Upper lobe of right lung (tissue), 1 donor: ENCODE data around the gene ACSF2. TPM values are rescaled to one million over a fixed set of nuclear protein-coding genes. Genes with fewer than 3 reads are reported as not detected.
"Not testable (repeated sequence)": the region's sequence is repeated elsewhere in the genome, so short reads cannot be mapped to it uniquely, and the experiment has no call there.

Source experiments
- ATAC-seq: fragments of 200-7000 bp; cut with Tn5 transposase; one replicate; pipeline ENCODE4 v1.9.1; 2020; ENCODE audit warnings: mild to moderate bottlenecking, moderate library complexity
- DNase-seq: peaks from one replicate; pipeline ENCODE4 v3.0.0-alpha.2; 2020
- H3K27ac ChIP-seq: fragments of 200-600 bp; one replicate; pipeline ENCODE4 v1.8.0; 2022
- H3K27me3 ChIP-seq: fragments of 200-600 bp; one replicate; pipeline ENCODE4 v1.8.0; 2022; ENCODE audit warnings: mild to moderate bottlenecking
- H3K36me3 ChIP-seq: fragments of 200-600 bp; one replicate; pipeline ENCODE4 v1.8.0; 2022
- H3K4me1 ChIP-seq: fragments of 200-600 bp; one replicate; pipeline ENCODE4 v1.8.0; 2022
- H3K4me3 ChIP-seq: fragments of 200-600 bp; one replicate; pipeline ENCODE4 v1.8.0; 2022; ENCODE audit warnings: mild to moderate bottlenecking
- H3K9me3 ChIP-seq: fragments of 200-600 bp; one replicate; pipeline ENCODE4 v1.8.0; 2022
- CTCF ChIP-seq: fragments of 200-600 bp; IDR thresholded peaks from one replicate; pipeline ENCODE4 v1.8.0; 2022; ENCODE audit warnings: antibody characterized with exemption
- intact Hi-C: fragments of 100-400 bp; cut with DNase I; formaldehyde crosslinking; loops from one replicate; pipeline ENCODE4 v1.11.0; 2022
- total RNA-seq: library from RNA; stranded (reverse); fragmentation: NEBNext Ultra II Directional; extraction: Animal tissue kit (Norgen Biotek cat#: 25700); gene quantifications from one replicate; pipeline ENCODE4 v1.2.1, GENCODE V29; 2021
- donor health status: DM: no; HTN: yes; CAD: no; lungs with severe emphysema.

The ACSF2 gene
- total RNA-seq, 1 donor from 2014 or later, result 73.9 TPM

GRCh38 chr17:50406578-50406977 is 19.4 kb upstream of the ACSF2 start:
- TF ChIP-seq CTCF, result no peak
- DNase-seq (no peak), ATAC-seq (peak; percentile 25)
- Histone ChIP-seq H3K4me3 (no peak overlapping the region), H3K9me3 (no peaks in the 10 kb centered on the region), H3K36me3 (no peaks in the 10 kb centered on the region), H3K27ac (no peak overlapping the region), H3K27me3 (no peaks in the 10 kb centered on the region), H3K4me1 (no peaks in the 10 kb centered on the region)
- intact Hi-C loops, result no loop called here

GRCh38 chr17:50407921-50408320 is 18.1 kb upstream of the ACSF2 start:
- H3K27ac ChIP-seq, result no peak overlapping the region
- no peaks in the 10 kb centered on the region for H3K9me3 ChIP-seq
- H3K27me3 ChIP-seq, result no peaks in the 10 kb centered on the region
- TF ChIP-seq CTCF, result no peak
- intact Hi-C loops, result no loop called here
- ATAC-seq (no peak), DNase-seq (no peak)
- no peaks in the 10 kb centered on the region for H3K36me3 ChIP-seq
- H3K4me3 ChIP-seq, result no peak overlapping the region
- no peaks in the 10 kb centered on the region for H3K4me1 ChIP-seq

GRCh38 chr17:50412188-50412732 is 13.8 kb upstream of the ACSF2 start:
- ATAC-seq (no peak), DNase-seq (no peak)
- no peaks in the 10 kb centered on the region for H3K27me3 ChIP-seq
- no peaks in the 10 kb centered on the region for H3K9me3 ChIP-seq
- no peak for TF ChIP-seq CTCF
- no peaks in the 10 kb centered on the region for H3K36me3 ChIP-seq
- no peak overlapping the region for H3K4me3 ChIP-seq
- no peaks in the 10 kb centered on the region for H3K4me1 ChIP-seq
- H3K27ac ChIP-seq, result no peak overlapping the region
- intact Hi-C loops, result no loop called here

DNA sequence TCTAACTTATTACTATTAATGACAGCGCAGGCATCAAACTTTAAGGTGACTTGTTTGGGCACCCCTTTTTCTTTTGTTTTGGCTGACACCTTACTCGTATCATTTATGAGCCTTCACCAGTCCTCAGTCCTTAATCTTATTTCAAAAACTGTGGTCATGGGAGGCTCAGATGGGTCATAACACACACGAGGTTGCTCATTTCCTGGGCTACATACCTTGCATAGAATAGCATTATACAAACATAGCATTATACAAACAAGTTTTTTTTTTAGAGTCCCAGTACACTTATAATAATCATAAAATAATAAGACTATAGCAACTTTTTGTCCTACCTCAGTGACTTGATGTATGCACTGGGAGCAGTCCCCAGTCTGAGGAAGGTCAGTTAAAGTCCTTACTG is 11.2 kb upstream of the ACSF2 start:
- no peak for DNase-seq
- no peak for TF ChIP-seq CTCF
- Histone ChIP-seq H3K27ac (no peak overlapping the region), H3K4me3 (no peak overlapping the region), H3K9me3 (no peaks in the 10 kb centered on the region), H3K4me1 (no peaks in the 10 kb centered on the region), H3K36me3 (no peaks in the 10 kb centered on the region), H3K27me3 (no peaks in the 10 kb centered on the region)
- no peak for ATAC-seq
- intact Hi-C loops, result no loop called here

DNA sequence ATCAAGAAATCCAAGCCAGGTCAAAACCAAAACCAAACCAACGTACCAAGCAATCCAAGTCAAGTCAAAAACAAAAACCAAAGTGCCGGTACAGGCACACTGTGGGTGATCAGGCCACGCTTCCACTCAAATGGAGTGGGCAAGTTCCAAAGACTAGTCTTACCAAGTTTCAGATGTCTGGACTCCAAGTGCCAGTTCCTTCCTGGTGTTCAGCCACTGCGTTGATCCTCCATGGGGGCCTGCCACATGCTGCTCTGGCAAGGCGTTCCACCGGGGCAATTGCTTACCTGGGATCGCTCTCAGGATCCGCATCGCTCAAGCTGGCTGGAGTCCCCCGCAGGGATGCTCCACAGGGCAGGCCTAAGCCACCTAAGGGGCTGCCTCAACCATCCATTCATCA is 6.4 kb upstream of the ACSF2 start:
- DNase-seq, result not testable (repeated sequence)

DNA sequence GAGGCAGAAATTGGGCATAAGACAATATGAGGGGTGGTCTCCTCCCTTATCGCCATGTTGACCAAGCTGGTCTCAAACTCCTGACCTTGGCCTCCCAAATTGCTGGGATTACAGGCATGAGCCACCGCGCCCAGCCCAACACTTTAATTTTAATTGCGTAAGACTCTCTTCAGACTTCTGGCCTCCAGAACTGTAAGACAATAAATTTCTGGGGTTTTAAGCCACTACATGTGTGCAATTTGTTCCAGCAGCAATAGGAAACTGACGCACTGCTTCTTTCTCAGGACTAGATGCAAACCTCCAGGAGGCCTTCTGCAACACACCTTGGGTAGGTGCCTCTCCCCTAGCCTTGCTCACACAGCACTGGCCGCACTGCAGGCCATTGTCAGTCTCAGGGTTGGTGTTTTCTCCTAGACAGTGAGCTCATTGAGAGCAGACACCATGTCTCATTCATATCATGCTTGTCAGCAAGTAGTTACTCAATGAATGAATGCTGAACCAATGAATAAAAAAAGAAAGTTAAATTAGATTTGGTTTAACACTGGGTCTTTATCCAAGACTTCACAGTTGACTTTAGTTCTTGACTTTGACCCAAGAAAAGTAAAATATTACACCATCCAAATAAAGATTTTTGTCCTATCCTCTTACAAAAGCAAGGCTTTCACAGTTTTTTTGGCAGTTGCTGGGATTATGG is 5.5 kb upstream of the ACSF2 start:
- H3K9me3 ChIP-seq, result no peaks in the 10 kb centered on the region
- intact Hi-C loops, result no loop called here
- no peaks in the 10 kb centered on the region for H3K36me3 ChIP-seq
- DNase-seq, result no peak
- no peaks in the 10 kb centered on the region for H3K27me3 ChIP-seq
- peaks cover 28% of the 10 kb centered on the region for H3K4me1 ChIP-seq
- no peak for TF ChIP-seq CTCF
- H3K27ac ChIP-seq, result peak overlapping the region; percentile 64
- ATAC-seq, result no peak
- no peak overlapping the region for H3K4me3 ChIP-seq

More for the DNA sequence above, 6.4 kb upstream of the ACSF2 start:
- intact Hi-C loops, H3K27me3 ChIP-seq, H3K36me3 ChIP-seq, H3K4me3 ChIP-seq, ATAC-seq, H3K27ac ChIP-seq, H3K9me3 ChIP-seq: not testable (repeated sequence)
- H3K4me1 ChIP-seq, result peaks cover 18% of the 10 kb centered on the region
